Esophagus muscularis mucosa (tissue), 3 donors: ENCODE measurements around the gene SNX9.
"Not testable (repeated sequence)": the region's sequence is repeated elsewhere in the genome, so short reads cannot be mapped to it uniquely, and the experiment has no call there.

ENCODE experiments used
- POLR2A ChIP-seq: fragments of 450-650 bp; IDR thresholded peaks from one replicate; pipeline ENCODE4 v1.6.1; 2017; ENCODE audit warnings: antibody characterized with exemption, moderate library complexity, mild to moderate bottlenecking, low read depth
- TF ChIP-seq, protein P1 (sequence below), 3 experiments: fragments of 200-600 bp in 2 of 3; fragments of 450-650 bp in 1 of 3; sonication (generic) in 2 of 3; IDR thresholded peaks; one replicate each; pipeline ENCODE4 v1.5.1; 2017 to 2019; ENCODE audit warnings: antibody characterized with exemption in 3 of 3, mild to moderate bottlenecking in 2 of 3, moderate library complexity in 1 of 3

DNA sequence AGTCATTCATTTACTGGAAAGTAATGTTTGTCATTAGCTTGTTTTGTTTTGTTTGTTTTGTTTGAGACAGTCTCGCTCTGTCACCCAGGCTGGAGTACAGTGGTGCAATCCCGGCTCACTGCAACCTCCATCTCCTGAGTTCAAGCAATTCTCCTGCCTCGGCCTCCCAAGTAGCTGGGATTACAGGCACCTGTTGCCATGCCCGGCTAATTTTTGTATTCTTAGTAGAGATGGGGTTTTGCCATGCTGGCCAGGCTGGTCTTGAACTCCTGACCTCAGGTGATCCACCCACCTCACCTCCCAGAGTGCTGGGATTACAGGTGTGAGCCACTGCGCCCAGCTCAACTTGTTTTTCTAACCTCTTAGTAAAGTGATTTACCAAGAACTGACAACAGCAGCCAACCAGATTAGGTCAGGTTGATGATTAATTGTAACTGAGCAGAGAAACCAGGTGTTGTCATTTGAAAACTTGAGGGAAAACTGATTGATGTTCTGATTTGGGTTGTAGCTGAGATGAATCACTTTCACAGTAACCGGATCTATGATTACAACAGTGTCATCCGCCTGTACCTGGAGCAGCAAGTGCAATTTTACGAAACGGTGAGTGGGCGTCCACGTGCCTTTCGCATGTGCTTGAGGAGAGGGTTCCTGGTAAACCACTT lies 117.5 kb downstream of the SNX9 start:
- TF ChIP-seq, protein P1, sequence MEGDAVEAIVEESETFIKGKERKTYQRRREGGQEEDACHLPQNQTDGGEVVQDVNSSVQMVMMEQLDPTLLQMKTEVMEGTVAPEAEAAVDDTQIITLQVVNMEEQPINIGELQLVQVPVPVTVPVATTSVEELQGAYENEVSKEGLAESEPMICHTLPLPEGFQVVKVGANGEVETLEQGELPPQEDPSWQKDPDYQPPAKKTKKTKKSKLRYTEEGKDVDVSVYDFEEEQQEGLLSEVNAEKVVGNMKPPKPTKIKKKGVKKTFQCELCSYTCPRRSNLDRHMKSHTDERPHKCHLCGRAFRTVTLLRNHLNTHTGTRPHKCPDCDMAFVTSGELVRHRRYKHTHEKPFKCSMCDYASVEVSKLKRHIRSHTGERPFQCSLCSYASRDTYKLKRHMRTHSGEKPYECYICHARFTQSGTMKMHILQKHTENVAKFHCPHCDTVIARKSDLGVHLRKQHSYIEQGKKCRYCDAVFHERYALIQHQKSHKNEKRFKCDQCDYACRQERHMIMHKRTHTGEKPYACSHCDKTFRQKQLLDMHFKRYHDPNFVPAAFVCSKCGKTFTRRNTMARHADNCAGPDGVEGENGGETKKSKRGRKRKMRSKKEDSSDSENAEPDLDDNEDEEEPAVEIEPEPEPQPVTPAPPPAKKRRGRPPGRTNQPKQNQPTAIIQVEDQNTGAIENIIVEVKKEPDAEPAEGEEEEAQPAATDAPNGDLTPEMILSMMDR (IDR thresholded peaks at IDR 0.05), result not testable (repeated sequence)
- TF ChIP-seq POLR2A, result not testable (repeated sequence)
